ENCODE results near the gene DLG2.

Gene DLG2

DNA sequence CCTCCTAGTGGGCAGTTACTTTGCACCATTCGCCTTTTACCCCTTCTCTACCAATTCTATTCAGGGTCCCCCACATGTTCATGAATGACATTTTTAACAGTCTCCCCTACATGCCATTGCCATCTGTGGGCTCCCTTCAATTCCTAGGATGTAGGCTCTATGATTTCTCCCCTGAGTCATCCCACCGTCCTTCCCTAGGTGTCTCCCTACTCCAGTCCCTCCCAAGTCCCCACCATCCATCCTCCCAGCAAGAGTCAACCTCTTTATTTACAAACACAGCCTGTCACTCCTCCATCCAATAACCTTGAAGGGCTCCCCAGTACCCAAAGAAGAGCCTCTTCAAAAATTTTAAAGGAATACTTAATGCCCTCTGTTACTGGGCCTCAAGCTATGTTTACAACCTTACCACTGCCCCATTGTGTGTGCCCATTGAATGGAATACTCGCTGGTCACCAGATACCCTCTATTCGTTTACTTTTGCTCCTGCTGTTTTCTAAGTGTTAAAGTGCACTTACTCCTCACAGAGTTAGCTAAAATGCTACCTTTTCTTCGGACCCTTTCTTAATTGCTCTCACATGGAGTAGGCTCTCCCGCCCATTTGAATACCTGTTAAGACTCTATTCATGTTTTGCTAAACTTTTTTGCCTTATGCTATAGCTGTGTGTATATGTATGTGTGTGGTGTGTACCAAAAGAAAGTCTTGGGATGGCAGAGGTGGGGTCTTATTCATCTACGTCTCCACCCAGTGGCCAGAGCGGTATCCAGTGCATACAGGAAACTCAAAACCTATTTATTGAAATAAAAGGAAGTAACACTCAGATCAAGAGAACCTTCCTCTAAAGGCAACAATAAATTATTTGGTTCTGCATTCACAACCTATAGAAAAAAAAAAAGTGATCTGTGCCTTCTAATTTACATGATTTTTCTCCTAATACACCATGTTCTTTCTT, 2105.2 kb downstream of the DLG2 start:
- DNase-seq = no peak

DNA sequence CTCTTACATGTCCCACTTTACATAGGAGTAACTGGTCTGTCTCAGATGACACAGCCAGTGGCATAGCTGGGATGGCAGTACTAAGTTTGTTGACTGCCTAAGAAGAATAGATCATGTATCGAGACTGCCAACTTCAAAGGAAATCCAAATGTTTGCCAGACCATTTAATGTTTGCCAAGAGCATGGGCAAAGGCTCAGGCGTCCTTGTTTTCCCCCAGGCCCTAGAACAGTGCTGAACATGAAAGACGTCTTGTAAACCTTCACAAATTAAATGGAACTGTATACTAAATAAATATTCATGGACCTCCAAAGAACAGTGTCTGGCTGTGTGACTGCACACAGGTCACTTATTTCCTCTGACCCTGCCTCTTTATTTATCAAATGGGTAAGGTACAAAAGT, 2106.3 kb downstream of the DLG2 start:
- DNase-seq = no peak

DNA sequence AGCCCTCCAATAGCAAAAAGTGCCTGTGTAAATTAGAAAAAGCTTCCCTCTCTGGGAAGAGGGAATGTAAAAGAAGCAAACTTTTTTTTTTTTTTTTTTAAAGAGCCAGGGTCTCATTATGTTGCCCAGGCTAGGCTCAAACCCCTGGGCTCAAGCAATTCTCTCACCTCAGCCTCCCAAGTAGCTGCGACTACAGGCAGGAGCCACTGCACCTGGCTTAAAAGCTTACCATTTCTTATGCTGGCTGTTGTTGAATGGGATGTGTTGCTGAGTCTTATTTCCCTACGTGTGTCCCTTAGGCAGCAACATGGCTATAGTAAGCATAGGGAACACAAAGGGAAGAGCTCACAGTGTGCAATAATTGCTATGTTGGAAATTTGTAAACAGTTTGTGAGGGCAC, 2115.5 kb downstream of the DLG2 start:
- DNase-seq = no peak

DNA sequence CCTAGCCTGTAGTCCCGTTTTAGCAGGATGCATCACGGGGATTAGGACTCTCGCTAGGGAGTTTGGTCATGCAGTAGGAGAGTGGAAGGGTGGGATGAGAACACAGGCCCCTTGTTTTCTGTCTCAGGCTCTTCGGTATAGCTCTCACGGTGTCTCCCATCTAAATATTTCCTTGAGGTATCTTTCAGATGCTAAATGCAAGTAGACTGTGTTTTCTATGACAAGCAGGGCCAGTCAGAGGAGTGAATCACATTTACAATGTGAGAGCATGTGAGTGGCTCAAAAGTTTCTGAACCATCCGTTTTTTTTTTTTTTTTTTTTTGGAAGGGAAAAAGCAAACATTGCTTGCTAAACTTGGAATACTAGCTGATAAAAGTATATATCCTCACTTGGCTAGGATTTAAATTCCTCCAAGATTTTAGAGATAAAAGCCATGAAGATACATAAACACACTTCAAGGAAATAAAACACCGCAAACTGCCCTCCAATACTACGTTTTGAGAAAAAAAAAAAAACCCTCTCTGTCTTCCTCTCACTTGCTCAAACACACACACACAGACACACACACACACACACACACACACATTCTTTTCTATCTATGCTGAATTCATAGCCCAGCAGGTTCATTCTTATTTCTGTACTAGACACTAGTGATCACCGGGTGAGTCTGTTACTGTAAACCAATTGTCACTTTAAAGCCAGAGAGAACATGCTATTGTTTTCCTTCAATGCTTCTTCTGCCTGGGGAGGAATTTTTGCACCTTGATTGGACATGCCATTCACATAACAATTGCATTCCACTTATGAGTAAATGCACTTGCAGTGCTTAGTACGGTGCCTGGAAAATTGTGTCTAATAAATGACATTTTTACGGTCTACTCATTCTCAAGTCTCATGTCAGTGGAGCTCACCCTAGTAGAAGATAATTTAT, 2116.3 kb downstream of the DLG2 start:
- no peak for DNase-seq

DNA sequence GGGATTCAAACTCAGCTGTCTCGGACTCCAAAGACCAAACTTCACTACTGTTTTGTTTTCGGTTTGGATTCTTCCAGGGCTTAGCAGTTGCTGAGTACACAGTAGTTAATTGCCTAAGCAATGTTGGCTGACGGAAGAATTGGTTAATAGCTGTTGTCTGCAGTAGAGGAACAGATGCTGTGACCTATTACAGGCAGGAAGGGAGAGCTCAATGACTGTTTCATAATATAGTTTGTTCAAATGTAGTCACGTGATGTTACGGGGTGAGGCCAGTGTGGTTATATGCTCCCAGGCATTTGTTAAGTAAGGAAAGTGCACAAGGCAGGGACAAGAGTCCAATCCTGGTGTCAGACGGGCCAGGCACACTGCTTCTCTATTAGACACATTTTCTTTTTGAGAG, 2118.3 kb downstream of the DLG2 start:
- DNase-seq = no peak

DNA sequence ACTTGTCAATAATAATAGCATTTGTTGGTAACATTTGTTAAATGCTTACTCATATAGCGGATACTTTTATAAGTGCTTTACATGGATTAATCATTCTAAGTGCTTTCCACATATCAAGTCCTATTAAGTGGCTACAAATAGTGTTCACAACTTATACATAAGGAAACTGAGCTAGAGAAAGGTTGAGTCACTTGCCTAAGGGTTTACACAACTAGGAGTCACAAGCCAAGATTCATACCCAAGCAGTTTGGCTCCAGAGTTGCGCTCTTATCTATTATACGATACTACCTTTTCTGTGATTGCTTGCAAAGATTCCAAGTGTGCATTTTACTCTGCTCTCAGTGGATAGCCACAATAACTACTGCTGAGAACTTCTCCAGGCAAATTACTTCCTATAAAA, 2125.1 kb downstream of the DLG2 start:
- DNase-seq = no peak

DNA sequence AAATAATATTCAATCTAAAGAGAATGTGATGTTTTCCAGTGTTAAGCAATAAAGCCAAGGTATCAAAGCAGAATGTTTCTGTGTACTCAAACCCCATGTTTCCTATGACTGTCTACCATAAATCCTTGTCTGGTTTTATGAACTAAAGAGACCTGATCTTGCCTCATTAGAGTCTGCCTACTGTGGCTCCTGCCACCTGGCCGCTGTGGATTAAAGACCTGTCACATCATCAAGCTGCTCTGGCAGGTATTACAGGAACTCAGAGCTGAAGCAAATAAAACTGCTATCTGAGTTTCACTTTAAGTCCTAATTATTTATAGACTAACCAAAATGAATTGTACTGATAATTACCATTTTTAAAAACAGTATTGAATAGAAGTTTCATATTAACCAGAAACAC, 2133.2 kb downstream of the DLG2 start:
- DNase-seq = no peak

DNA sequence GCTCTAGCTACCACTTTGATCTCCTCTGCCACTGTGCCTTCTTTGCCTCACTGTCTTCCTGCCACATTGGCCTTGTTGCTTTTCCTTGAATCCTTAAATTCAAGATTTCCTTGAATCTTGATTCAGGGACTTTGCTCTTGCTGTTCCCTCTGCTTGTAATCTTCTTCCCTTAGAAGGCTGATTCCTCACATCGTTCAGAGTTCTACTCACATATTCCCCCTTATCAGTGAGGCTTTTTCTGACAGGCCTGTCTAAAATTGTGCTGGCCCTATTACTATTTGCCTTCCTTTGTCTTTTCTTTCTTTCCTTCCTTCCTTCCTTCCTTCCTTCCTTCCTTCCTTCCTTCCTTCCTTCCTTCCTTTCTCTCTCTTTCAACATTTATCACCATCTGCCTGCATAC, 2134.1 kb downstream of the DLG2 start:
- no peak for DNase-seq

DNA sequence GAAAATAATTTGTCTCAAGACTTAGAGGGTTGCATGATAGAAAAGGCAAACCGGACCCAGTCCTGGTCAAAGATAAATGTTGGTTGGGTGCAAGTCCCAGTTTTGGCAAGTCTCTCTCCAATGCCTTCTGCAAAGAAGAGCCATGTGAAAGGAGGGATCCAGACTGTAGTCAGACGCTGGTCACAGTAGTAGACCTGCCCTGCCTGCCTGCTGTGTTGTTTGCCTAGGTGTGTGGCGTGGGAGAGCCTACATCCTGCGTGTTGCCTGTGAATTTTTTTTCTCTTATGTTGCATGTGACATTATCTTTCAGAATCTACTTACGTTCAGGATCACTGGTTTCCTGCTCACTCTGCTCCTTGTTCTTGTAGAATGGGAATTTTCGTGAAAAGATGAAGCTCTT, 2143.3 kb downstream of the DLG2 start:
- no peak for DNase-seq

DNA sequence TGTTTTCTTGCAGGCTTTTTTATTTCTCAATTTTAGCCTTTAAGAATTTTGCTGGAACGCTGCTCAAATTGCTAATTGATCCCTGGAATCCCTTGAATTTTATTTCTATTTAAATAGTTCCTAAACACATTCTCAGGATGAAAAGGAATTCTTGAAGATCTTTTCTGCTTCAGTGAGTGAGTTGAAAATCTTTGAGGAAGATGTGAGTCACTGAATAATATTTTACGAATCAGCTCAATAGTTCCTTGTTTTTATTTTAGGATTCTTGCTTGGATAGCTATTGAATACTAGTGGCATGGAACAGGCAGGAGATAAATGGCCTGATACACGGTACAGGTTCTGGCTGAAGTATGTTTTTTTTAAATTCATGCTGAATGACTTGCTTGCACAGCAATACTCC, 2146.3 kb downstream of the DLG2 start:
- no peak for DNase-seq

DNA sequence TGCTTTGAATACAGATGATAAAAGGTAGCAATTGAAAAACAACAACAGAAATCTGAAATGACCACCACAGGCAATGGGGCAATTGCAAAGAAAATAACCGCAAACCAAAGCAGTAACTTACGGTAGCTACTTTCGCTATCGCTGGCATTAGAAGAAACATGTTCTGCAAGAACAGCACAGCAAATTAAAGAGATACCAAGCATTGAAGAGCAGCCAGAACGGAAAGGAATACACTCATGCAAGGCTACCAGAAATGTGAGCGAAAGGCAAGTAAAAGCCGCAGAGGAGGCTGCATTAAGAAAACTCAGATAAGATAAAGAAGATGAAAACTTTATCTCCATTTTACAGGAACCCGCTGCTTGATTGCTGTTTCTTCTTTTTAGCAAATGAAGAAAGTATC, 2146.9 kb downstream of the DLG2 start:
- DNase-seq = no peak

DNA sequence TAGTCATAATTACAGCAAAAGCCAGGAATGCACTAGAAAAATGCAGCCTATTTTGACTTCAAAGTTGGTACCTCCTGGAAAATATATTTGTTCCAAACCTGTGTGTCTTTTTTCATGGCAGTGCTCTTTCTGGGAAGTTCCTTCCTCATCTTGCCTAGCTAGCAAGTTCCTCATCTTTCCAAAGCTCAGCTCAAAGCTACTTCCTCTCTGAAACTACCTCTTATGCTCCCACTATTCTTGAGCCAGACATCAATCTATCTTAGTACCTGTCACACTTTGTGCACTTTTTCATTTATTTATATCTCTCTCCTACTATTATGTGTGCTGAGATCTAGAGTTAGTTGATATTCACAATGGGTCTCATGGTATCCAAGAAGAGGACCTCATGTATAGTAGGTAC, 2149.4 kb downstream of the DLG2 start:
- no peak for DNase-seq

DNA sequence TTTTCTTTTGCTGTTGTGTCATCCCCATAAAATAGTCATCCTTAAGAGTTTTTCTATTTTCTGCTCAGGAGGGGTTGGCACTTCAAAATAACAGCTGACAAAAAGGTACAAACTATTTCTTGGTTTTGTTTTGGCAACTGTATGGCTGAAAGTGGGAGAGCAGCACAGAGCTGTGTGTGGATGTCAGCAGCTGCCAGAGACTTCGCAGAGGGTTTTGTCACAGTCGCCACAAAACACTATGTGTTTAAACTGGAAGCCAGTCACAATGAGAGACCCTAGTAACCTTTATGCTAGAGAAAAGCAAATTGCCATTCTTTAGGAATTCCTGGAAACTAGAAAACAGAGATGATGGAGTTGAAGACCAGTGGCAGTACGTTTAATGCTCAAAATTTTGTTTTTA, 2151.4 kb downstream of the DLG2 start:
- DNase-seq = no peak

DNA sequence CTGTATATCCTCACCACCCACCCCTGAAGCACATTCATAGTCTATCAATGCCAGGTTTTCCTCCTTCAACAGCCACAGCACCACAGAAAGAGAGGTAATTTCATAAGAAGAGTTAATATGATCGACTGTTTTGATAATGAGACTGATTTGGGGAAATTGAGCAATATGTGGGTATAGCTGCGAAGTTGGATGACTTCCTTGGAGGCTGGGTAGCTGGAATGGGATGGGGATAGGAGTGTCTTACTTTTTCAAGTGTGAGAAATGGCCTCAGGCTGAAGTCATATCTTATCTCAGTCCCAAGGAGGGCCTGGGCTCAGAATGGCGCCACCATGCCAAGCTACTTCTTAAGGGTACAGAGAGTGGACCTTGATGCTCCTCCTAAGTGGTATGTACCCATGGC, 2153.4 kb downstream of the DLG2 start:
- DNase-seq = no peak

DNA sequence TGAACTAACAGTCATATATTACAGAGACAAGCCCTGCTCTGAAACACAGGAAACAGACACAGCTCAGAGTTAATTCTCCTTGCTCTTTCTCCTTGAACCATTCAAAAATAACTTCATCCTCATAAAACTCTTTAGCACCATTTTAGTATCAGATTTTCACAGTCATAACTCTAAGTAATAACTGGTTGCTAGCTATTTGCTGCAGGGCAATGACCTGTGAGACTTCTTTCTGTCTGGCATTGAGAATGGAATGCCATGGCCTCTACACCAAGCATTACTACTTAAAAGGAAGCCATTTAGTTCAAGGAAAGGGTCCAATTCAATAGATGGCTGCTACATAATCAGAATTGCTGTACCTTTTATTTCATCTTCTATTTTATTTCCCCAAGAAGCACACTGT, 2154.3 kb downstream of the DLG2 start:
- no peak for DNase-seq

DNA sequence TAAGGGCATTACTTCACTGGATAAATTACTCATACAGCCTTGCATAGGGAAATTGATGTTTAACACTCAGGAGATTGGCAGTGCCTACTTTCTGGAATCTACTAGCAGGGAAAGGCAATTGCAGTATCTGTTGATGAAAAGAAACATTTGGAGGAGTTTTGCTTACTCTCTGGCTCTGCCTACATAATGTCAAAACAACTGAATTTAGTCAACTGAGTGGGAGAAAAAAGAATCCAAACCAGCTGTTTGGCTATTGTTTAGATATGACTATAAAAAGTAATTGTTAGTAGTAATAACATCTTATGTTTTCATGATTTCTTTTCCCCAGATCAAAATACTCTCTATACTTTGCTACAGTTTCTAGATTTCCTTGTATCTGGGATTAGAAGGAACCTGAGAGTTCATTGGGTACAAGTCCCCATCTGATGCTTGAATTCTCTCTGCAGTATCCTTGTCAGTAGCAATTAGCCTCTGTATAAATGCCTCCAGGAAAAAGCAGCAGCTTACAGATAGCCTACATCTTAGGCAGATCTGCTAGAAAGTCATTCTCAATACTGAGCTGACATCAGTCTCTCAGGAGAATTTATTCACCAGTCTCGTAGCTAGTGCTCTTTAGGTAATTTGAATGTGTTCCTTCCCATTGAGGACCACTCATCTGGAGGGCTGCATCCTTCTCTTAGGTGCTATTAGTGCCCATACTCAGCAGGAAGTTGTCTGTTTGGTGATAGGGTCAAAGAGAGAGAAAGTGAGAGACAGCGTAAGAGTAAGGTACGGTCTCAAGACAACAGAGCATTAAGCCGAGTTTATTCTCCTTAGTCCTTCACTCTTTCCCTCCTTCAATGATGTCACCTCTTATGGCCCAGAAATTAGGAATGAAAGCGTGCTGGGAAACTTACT, 2155.1 kb downstream of the DLG2 start:
- DNase-seq = no peak

DNA sequence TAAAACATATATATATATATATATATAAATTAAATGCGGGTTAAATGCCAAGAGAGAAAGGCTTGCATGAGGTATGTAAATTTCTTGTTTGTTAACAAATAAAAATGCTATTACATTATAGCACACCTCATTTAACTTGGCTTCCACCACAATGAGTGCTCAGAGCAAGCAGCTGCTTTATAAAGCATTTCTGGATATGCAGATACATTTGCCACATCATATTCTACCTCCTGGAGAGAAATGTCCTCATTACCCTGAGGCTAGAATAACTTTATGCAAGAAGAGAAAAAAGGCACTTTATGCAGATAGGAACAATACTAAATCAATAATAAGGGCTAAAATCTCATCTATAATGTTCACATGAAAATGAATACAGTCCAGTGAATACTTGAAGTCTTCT, 2159.3 kb downstream of the DLG2 start:
- DNase-seq = no peak

DNA sequence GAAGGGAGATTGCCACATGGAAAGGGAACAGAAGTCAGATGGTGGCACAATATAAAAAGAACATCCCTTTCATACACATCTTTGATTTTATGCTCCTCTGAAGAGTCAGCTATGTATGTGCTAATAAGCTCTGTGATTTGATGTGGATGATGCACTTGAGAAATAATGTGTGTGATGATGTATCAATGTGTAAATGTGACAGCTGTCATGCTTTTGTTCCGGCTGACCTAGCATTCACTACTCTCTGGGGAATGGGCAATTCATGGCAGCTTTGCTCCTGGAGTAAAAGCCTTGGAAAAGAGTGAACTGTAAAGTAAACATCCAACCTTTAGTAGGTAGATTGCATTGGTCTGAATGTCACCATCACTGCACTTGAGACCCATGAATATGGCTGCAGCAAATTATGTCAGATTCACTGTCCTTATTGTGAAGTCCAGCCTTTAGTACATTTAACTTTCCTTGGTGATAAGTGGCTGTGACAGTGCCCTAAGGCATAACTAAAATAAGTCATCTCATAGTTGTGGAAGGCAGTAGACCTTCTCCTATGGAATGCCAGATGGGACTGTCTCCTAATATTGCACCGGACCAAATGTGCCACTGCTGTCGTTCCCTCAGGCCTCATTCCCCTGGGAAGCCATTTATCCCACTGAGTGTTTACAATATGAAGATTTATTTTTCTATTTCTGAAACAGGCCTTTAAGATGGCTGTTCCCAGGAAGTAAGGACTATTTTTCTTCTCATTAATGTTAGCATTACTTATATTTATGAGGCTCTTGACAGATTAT, 2162.8 kb downstream of the DLG2 start:
- DNase-seq = no peak

DNA sequence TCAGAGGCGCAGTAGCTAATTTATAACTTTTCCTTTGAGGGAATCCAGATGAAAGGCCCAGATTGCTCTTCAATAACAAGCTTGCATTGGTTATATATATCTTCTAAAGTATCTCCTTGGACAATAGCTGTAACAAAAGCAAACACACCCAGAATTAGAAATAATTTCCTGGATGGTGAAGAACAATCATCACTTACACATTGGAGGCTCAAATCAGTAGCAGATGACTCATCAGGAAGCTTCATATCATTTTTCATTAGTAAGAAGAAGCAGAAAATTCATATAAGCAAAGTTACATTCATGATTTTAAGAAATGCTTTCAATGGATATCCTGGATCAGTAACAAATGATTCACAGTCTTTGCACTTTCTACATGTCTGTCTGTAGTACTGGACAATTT, 2167.3 kb downstream of the DLG2 start:
- DNase-seq = no peak

DNA sequence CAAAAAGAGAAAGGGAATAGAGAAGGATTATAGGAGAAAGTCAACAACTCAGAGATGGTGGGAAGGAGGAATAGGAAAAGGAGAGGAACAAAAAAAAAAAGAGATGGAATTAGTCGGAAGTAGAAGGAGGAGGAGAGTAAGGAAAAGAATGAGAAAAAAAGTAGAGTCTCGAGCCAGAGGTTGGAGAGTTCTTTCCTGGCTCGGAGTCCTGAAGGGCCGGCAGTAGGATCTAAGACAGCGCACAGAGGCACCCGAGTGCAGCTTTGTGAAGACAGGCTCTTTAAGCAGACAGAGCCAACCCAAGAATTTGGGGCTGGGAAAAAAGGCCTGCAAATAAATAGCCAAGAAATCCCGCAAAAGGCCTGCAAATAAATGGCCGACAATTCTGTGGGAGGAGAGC, 2170.6 kb downstream of the DLG2 start:
- no peak for DNase-seq

DNA sequence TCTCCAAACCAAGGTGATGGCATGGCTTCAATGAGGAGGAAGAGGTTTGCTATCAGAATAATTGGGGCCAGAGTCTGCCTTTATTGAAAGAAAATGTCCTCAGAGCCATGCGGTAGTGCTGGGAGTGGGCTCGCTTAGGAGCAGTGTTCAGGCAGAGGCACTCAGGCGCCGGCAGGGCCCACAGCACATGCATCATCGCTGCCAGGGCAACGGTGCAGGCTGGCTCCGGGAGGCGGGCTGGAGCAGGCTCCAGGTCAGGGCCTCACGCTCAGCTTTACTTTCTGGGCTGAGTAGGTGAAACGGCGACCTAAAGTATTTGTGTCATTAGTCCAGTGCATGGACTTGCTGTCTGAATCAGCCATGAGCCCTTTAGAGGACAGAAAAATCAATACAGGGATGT, 2171.1 kb downstream of the DLG2 start:
- no peak for DNase-seq

DNA sequence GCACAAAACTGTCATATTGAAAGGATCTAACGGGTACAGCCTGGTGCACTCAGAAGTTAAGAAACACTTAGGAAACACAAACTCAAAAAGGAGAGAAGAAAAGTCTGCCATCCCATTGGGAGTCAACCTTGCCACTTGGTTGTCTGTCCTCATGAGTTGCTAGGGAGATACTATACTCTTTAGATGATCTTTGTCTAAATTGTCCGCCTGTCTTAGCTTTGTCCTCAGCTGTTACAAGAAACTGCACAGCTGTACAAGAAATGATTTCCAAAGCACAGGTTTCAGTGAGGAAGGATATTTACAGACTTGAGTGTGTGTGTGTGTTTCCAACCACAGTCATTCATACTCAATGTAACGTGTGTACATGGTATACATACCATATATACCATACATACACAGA, 2171.8 kb downstream of the DLG2 start:
- DNase-seq = no peak

Measured in SHP77 treated with DMSO at 0.1 percent for 48 hours (cell line).